GM23248 (cell line): ENCODE results near the gene EEF1A2.

Experiments
- EZH2 ChIP-seq: fragments of 200-600 bp; sonication (generic); IDR thresholded peaks from 2 replicates; pipeline ENCODE4 v1.6.1; 2018; ENCODE audit warnings: antibody characterized with exemption, mild to moderate bottlenecking; ENCODE audit not compliant: insufficient read depth, poor library complexity, severe bottlenecking
- EZH2phosphoT487 ChIP-seq: fragments of 200-600 bp; sonication (generic); IDR thresholded peaks from 2 replicates; pipeline ENCODE4 v1.6.1; 2018; ENCODE audit warnings: antibody characterized with exemption, moderate library complexity, mild to moderate bottlenecking, low read depth; ENCODE audit not compliant: insufficient read depth

DNA sequence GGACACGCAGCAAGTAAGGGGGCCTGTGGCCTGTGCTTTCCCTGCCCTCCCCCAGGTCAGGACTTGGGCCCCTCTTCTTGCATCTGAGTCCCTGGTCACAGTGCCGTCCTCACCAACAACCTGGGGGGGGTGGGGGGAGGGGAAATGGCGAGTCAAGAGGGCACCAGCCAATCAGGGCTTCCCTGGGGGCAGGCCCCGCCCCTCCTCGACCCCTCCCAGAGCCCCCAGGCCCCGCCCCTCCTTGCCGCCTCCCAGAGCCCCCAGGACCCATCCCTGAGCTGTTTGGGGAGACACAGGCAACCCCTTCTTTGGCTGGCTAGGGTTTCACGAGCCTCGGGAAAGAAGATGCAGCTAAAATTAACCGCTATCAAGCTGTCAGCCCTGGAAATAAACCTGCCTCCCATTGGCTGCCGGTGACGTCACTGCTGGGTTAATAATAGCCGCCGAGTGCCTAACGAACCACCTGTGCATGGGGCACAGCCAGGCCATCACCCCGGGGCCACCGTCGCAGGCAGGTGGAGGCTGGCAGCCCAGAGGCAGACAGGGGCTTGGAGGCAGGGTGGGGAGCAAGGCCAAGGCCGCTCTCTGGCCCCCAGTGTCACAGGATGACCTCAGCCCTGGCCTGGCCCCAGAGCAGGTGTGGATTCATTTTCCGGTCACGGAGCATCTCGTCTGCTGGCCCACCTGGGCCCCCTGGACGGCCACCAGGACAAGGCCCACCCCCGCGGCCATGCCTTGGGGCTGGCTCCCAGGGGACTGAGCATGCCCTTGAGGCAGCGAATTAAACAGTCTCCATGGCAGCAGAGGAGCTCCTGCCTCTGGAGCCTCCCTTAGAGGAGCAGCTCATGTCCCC is 3.2 kb upstream of the EEF1A2 start:
- TF ChIP-seq EZH2 (no peak), EZH2phosphoT487 (no peak)
